ENCODE measurements around the gene MYOG.

The MYOG gene

GRCh38 chr1:203048555-203049051, 37.2 kb downstream of the MYOG start:
- no peak for DNase-seq (ENCODE audit: low read depth in 2 of 2, low spot score in 1 of 2)

GRCh38 chr1:203048086-203048485, 37.7 kb downstream of the MYOG start:
- no peak for DNase-seq (ENCODE audit: low read depth in 2 of 2, low spot score in 1 of 2)

DNA sequence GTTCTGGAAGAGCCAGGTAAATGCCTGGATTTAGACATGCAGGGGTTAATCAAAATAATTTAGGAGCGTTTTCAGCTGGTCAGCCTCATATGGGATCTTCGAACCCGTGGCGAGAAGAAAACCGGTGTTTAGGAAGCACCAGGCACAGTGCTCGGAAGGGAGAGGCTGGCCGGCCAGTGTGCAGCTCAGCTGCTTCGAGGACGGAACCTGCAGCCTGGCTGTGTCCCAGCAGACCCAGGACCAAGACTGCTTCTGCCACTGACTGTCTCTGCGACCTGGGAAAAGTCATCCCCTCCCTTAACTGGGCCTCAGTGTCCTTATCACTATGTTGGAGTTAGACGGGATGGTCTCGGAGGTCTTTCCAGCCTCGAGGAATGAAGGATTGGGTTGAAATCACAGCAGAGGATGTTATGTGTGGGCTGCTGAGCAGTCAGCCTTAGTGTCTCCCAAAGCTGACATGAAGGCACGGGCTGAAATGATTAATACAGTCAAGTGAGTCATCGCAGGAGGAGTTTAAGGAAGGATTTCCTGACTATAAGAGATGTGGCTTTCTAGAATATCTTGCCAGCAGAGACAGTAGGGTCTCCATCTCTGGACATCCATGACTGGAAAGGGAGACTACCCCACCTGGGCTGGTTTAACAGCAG, 38.7 kb downstream of the MYOG start:
- no peak for DNase-seq (ENCODE audit: low read depth in 2 of 2, low spot score in 1 of 2)

GRCh38 chr1:203045821-203046594, 39.8 kb downstream of the MYOG start:
- DNase-seq (ENCODE audit: low read depth in 2 of 2, low spot score in 1 of 2): no peak

DNA sequence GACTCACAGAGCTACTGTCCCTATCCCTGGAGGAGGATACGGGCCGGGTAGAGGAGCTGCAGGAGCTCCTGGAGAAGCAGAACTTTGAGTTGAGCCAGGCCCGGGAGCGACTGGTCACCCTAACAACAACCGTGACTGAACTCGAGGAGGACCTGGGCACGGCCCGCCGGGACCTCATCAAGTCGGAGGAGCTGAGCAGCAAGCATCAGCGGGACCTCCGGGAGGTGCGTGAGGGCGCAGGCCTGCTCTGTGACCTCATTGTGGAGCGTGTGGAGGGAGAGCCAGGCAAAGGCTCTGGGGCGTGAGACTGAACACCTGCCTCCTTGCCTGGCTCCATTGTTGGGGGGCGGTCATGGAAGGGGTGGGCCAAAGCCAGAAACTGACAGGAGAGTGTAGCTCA, 40.5 kb downstream of the MYOG start:
- no peak for DNase-seq (ENCODE audit: low read depth in 2 of 2, low spot score in 1 of 2)

GRCh38 chr1:203044546-203045250, 41.1 kb downstream of the MYOG start:
- DNase-seq (ENCODE audit: low read depth in 2 of 2, low spot score in 1 of 2): no peak

DNA sequence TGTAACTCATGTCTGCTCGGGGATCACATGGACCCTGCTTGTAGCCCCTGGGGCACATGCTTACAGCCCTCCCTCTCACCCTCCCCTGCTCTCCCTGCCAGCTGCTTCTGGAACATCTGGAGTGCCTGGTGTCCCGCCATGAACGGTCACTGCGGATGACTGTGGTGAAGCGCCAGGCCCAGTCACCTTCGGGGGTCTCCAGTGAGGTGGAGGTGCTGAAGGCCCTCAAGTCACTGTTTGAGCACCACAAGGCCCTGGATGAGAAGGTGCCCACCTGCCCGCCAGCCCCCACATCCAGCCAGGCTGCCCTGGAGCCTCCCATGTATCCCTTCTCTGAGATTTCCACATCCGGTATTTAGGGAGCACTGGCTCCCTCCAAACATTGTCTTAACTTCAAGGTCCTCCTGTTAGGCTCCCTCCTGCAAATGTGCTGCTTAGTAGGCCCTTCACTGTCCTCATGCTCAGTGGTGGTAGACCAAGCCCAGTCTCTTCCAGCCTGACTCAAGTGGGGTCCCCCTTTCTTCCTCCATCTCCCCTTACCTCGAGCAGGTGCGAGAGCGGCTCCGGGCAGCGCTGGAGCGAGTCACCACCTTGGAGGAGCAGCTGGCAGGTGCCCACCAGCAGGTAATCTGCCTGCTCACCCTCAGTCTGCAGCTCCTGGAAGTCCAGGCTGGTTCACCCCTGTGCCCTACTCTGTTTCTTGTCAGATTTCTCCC, 41.8 kb downstream of the MYOG start:
- no peak for DNase-seq (ENCODE audit: low read depth in 2 of 2, low spot score in 1 of 2)

GRCh38 chr1:203041351-203041932, 44.4 kb downstream of the MYOG start:
- no peak for DNase-seq (ENCODE audit: low read depth in 2 of 2, low spot score in 1 of 2)

DNA sequence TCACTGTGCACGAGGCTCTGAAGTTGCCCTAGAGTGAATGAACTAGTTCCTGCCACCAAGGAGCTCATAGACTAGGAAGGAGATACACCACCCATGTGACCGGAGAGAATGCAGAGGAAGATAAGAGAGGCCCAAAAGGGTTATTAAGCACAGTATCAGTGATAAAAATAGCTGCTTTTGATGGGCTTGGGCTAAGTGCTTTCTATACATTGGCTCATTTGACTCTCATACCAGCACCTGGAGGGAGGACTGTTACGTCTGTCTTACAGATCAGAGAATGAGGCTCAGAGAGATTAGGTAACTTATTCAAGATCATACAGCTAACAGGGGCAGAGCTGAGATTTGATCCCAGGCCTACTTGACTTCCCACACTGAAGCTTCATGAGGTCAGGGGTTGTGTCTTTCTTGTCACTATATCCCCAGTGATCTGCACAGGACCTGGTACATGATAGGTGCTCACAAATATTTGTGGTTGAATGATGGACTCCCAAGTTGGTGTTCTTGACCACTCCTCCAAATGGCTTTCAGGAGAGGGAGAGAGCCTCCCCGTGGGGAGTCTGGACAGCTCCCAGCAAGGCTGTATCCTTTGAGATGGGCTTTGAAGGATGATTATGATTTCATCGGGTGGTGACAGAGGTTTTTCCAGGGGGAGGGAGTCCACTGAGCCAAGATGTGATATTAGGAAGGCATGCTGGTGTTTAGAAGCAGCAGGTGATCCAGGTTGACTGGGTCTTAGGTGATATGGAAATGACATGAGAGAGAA, 45.1 kb downstream of the MYOG start:
- DNase-seq (ENCODE audit: low read depth in 2 of 2, low spot score in 1 of 2): no peak

DNA sequence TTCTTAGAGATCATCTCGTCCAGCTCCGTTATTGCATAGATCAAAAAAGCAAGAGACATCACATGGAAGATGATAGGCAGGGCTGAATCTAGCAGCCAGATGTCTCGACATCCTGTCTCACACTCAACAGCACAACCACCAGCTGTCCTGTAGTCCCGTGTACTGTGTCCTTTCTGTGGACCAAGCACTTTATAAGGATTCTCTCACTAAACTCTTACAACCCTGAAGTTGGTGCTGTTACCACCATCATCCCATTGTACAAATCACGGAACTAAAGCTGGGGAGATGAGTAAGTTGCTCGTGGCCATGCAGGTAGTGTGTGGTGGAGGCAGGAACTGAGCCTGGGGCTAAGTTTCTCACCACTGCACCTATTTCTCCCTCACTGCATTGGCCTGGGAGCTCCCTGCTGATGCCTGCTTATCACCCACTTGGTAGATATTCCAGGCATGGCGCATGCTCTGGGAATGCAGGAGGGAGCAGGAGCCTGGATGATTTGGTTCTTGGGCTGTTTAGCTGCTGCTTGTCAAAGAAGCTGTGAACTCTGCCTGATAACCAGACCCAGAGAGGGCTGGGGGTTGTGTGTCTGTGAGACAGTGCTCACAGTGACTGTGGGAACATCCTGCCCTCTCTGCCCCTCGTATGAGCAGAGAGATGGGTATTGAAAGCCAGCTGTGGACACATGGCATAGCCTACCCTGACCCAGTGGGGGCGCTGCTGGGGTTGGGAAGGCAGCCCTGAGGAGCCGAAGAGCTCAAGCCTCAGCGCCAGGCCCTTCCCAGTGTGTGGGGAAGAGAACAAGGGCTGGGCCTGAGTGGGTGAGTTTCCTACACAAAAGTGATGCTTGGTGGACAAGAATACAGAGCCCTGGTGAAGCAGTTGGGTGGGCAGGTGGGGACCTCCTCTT, 46.0 kb downstream of the MYOG start:
- no peak for DNase-seq (ENCODE audit: low read depth in 2 of 2, low spot score in 1 of 2)

DNA sequence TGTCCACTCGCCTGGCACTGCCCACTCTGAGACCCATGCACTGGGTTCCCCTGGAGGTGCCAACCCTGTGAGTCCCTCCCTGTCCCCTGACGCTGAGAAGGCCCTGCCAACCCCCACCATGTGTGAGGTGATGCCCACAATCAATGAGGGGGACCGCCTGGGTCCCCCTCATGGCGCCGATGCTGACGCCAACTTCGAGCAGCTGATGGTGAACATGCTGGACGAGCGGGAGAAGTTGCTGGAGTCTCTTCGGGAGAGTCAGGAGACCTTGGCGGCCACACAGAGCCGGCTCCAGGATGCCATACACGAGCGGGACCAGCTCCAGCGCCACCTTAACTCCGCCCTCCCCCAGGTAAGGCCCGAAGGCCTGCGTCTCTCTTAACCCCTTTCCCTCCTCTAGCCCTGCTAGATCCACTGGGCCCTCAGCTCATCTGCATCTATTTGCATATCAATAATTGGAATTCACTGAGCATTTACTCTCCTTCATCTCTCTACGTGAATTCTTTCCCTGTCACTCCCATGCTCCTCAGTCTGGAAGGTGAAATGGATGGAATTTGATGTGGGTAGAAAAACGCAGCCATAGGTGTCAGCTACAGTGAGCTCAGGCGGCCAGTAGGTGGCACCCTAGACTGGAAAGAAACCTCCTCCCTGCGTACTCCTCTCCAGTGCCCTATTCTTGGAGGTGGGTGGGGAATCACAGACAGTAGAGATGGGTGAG, 46.8 kb downstream of the MYOG start:
- DNase-seq (ENCODE audit: low read depth in 2 of 2, low spot score in 1 of 2): peak; percentile 19 to 44

DNA sequence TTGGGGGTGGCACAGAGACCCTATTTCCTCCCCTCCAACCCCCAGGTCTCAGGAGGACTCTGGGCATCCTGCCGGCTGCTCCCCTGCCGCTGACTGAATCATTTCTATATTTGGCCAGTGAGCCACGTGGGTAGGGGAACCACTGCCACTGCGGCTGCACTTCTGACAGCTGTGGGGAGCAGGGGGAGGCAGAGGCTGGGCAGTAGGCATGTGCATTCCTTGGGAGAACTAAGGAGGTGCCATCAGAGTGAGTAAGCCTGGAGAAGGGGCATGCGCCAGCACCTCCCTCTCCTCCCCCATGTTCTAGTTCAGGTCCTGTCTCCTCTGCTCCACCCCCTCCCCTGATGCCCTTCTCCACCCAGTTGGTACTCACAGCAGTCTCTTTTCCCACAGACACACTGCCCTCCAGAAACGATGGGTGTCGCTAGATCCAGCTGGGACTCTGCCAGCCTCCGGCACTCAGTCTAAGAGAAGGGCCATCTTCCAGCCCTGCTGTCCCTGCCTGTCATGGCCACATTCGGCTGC, 47.5 kb downstream of the MYOG start:
- DNase-seq (ENCODE audit: low read depth in 2 of 2, low spot score in 1 of 2): no peak

- no peak for DNase-seq (ENCODE audit: low read depth in 2 of 2, low spot score in 1 of 2)
Measured at GRCh38 chr1:203037509-203038190, 48.2 kb downstream of the MYOG start.

- DNase-seq (ENCODE audit: low read depth in 2 of 2, low spot score in 1 of 2): no peak
Measured at GRCh38 chr1:203036537-203036936, 49.3 kb downstream of the MYOG start.

DNA sequence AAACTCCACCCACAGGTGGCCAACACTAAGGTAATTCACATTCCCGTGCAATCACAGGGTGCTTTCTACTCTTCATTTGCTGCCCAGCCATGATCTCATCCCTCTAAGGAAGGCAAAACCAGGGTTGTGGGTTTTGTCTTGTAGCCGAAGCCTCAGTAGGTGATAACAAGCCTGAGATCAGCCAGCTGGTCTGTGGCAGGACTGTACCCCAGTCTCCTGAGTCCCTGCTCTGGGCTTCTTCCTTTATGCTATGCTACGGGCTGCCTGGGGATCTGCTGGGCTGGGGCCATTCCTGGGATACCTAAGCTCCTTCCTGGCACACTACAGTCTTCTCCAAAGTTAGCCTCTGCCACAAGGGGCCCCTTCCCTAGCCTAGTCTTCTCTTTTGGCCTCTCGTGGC, 49.7 kb downstream of the MYOG start:
- DNase-seq (ENCODE audit: low read depth in 2 of 2, low spot score in 1 of 2): no peak

DNA sequence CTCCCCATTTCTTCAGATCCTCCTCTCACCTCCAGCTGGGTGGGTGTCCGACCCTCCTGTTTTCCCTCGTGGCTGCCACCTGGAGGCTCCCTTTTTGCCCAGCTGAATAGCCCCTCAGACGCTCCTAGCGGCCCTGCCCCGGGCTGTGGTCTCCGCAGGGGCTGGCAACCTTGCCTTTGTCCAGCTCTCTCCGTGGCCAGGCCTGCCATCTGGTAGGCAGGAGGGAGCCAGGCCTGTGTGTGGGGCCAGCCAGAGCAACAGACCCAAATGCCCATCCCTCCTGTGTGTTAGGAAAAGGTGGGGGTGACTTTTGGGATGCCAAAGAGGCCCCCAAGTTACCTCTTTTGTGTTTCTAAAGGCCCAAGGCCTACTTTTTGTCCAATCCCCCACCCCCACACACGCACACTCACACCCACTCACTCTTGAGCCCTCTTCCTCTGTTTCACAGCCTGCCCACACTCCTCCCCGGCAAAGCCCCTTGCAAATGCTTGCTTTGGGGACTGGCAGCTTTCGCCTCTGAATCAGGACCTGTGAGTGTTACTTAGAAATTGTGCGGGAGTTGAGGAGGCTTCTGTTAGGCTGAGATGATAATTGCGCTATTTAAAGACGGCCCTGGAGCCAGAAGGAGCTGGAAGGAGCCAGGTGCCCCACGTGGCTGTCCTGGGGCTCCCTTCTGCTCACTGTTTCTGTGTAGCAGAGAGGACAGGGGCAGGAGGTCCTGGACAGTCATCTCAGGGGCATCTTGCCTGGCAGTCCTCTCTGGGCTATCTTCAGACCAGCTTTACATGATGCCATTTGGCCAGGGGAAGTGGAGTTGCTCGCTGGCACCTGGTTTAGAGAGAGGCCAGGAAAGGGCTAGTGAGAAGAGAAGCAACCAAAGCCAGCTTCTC, 50.5 kb downstream of the MYOG start:
- DNase-seq (ENCODE audit: low read depth in 2 of 2, low spot score in 1 of 2): no peak
